ENCODE results near the gene CYP4X1. TPM values are rescaled to one million over a fixed set of nuclear protein-coding genes. Genes with fewer than 3 reads are reported as not detected.
"Not testable (repeated sequence)": the region's sequence is repeated elsewhere in the genome, so short reads cannot be mapped to it uniquely, and the experiment has no call there.

The CYP4X1 gene
- total RNA-seq, 1 donor from 2014 or later = 5.0 TPM

GRCh38 chr1:47069509-47069908 lies 46.0 kb downstream of the CYP4X1 start:
- DNase-seq (ENCODE audit: low read depth in 2 of 2) = not testable (repeated sequence)

- peak; percentile 36 to 49 for DNase-seq (ENCODE audit: low read depth in 2 of 2)
Observed at GRCh38 chr1:47089356-47089755, 65.9 kb downstream of the CYP4X1 start.

- not testable (repeated sequence) for DNase-seq (ENCODE audit: low read depth in 2 of 2)
Observed at GRCh38 chr1:47091476-47091875, 68.0 kb downstream of the CYP4X1 start.

Other genes with a start within 250 kb of the CYP4X1 start
- gene CYP4B1, start 224.6 kb upstream of the CYP4X1 start, total RNA-seq = not detected in 2 replicates
- gene CYP4A11, start 82.2 kb upstream of the CYP4X1 start, total RNA-seq = not detected in 2 replicates
- gene CYP4Z1, start 43.6 kb downstream of the CYP4X1 start, total RNA-seq = 0.20 TPM in 1 of 2 replicates, not detected in the other
- gene CYP4A22, start 113.8 kb downstream of the CYP4X1 start, total RNA-seq = not detected in 2 replicates
- gene PDZK1IP1, start 166.4 kb downstream of the CYP4X1 start, total RNA-seq = not detected in 2 replicates
- gene TAL1, start 208.6 kb downstream of the CYP4X1 start, total RNA-seq = 51.0 and 58.1 TPM in 2 replicates

Measured in lung microvascular endothelial cell (primary cell).